H1 (cell line): ENCODE measurements around the gene NTN5. TPM values are rescaled to one million over a fixed set of nuclear protein-coding genes. Genes with fewer than 3 reads are reported as not detected.
"Not testable (repeated sequence)": the region's sequence is repeated elsewhere in the genome, so short reads cannot be mapped to it uniquely, and the experiment has no call there.

Source experiments
- CTCF ChIA-PET: fragments of 300-600 bp; sonication (Branson Sonifier 250); formaldehyde crosslinking; loops from one replicate; lab custom pipeline; 2021; ENCODE audit not compliant: partially characterized antibody; lab: Charles Lee
- POLR2A ChIA-PET: fragments of 300-600 bp; sonication (Branson Sonifier 250); formaldehyde crosslinking; loops from one replicate; lab custom pipeline; 2021; ENCODE audit warnings: inconsistent platforms; ENCODE audit not compliant: partially characterized antibody; lab: Charles Lee
- DNase-seq, 2 experiments: peaks; one replicate each; pipeline versions ENCODE4 v3.0.0 to v3.0.0-alpha.2; 2010 to 2022; ENCODE audit warnings: low spot score in 2 of 2, low read depth in 1 of 2, mixed read lengths in 1 of 2
- FAIRE-seq: peaks from 2 replicates; lab custom pipeline; 2011; peaks lifted over from hg19 to GRCh38; lab: Jason Lieb, UNC
- H2AFZ ChIP-seq: 2 replicates; pipeline ENCODE4 v1.8.1; 2012; ENCODE audit warnings: low read length, inconsistent platforms
- H2AK5ac ChIP-seq: 2 replicates; pipeline ENCODE4 v1.6.1; 2013; ENCODE audit warnings: low read depth, low read length
- H2BK120ac ChIP-seq: replicated peaks from 2 replicates; pipeline ENCODE3; 2013; ENCODE audit warnings: low read depth, low read length, inconsistent platforms
- H2BK12ac ChIP-seq: 2 replicates; pipeline ENCODE4 v1.6.1; 2013; ENCODE audit warnings: low read depth, low read length
- H2BK15ac ChIP-seq: 2 replicates; pipeline ENCODE4 v1.6.1; 2013; ENCODE audit warnings: low read length
- H2BK20ac ChIP-seq: 2 replicates; pipeline ENCODE4 v1.6.1; 2013; ENCODE audit warnings: low read length
- H2BK5ac ChIP-seq: 2 replicates; pipeline ENCODE4 v1.6.1; 2013; ENCODE audit warnings: low read depth, low read length
- H3K14ac ChIP-seq: 2 replicates; pipeline ENCODE4 v1.6.1; 2013; ENCODE audit warnings: inconsistent platforms; ENCODE audit not compliant: insufficient read length
- H3K18ac ChIP-seq: 2 replicates; pipeline ENCODE4 v1.6.1; 2013; ENCODE audit warnings: low read length; ENCODE audit errors: extremely low read depth
- H3K23ac ChIP-seq: 2 replicates; pipeline ENCODE4 v1.6.1; 2013; ENCODE audit warnings: inconsistent platforms; ENCODE audit not compliant: insufficient read length
- H3K23me2 ChIP-seq: 2 replicates; pipeline ENCODE4 v1.6.1; 2013; ENCODE audit warnings: low read depth, low read length
- H3K27ac ChIP-seq: 2 replicates; pipeline ENCODE4 v1.6.1; 2011; ENCODE audit warnings: low read depth, low read length, inconsistent platforms
- H3K27me3 ChIP-seq, 4 experiments: replicated peaks in 1 of 4; 1 replicate in 1 of 4; 2 replicates in 3 of 4; pipeline versions ENCODE4 v1.6.1 to v1.8.1; 2011 to 2013; ENCODE audit warnings: low read length in 3 of 4, mild to moderate bottlenecking in 3 of 4, inconsistent platforms in 2 of 4, mixed read lengths in 2 of 4, moderate library complexity in 1 of 4; ENCODE audit not compliant: control insufficient read depth in 3 of 4, insufficient read depth in 3 of 4; ENCODE audit errors: extremely low read depth in 1 of 4
- H3K36me3 ChIP-seq, 4 experiments: 2 replicates each; pipeline versions ENCODE4 v1.6.1 to v1.8.1; 2011 to 2013; ENCODE audit warnings: mild to moderate bottlenecking in 4 of 4, low read length in 3 of 4, moderate library complexity in 2 of 4, control low read depth in 1 of 4, inconsistent platforms in 1 of 4; ENCODE audit not compliant: insufficient read depth in 4 of 4, control insufficient read depth in 2 of 4
- H3K4ac ChIP-seq: replicated peaks from 2 replicates; pipeline ENCODE3; 2013; ENCODE audit warnings: low read length, low read depth, mixed read lengths, inconsistent platforms; ENCODE audit not compliant: insufficient read length
- H3K4me1 ChIP-seq, 4 experiments: replicated peaks in 1 of 4; 1 replicate in 1 of 4; 2 replicates in 3 of 4; pipeline versions ENCODE4 v1.6.1 to v1.8.1; 2011 to 2013; ENCODE audit warnings: low read length in 3 of 4, inconsistent platforms in 2 of 4, mixed read lengths in 1 of 4; ENCODE audit not compliant: insufficient read depth in 4 of 4, control insufficient read depth in 3 of 4
- H3K4me2 ChIP-seq, 2 experiments: 2 replicates each; pipeline versions ENCODE4 v1.6.1 to v1.8.1; 2011 to 2013; ENCODE audit warnings: low read depth in 2 of 2, low read length in 2 of 2, control low read depth in 1 of 2, inconsistent platforms in 1 of 2, mild to moderate bottlenecking in 1 of 2; ENCODE audit not compliant: insufficient read depth in 1 of 2
- H3K4me3 ChIP-seq, 4 experiments: fragments of 200-600, 300-600 bp in 1 of 4; sonication (generic), shearing (Covaris generic), sonication (Bioruptor Twin) in 1 of 4; 2 replicates each; pipeline versions ENCODE4 v1.5.1 to v1.8.1; 2011 to 2016; ENCODE audit warnings: low read length in 4 of 4, low read depth in 3 of 4, control low read depth in 2 of 4, inconsistent platforms in 2 of 4, mild to moderate bottlenecking in 2 of 4, mixed read lengths in 1 of 4, moderate library complexity in 1 of 4; ENCODE audit not compliant: insufficient read depth in 2 of 4; ENCODE audit errors: extremely low read depth in 1 of 4
- H3K56ac ChIP-seq: replicated peaks from 2 replicates; pipeline ENCODE3; 2013; ENCODE audit warnings: low read depth, mild to moderate bottlenecking, mixed read lengths, low read length, inconsistent platforms; ENCODE audit not compliant: insufficient read length
- H3K79me1 ChIP-seq: 2 replicates; pipeline ENCODE4 v1.6.1; 2013; ENCODE audit warnings: low read depth, low read length, control low read depth
- H3K79me2 ChIP-seq, 2 experiments: 2 replicates each; pipeline versions ENCODE4 v1.6.1 to v1.8.1; 2012 to 2013; ENCODE audit warnings: low read length in 2 of 2, mild to moderate bottlenecking in 2 of 2, inconsistent platforms in 1 of 2; ENCODE audit not compliant: insufficient read depth in 2 of 2, control insufficient read depth in 1 of 2
- H3K9ac ChIP-seq, 4 experiments: replicated peaks in 1 of 4; 1 replicate in 1 of 4; 2 replicates in 3 of 4; pipeline versions ENCODE4 v1.6.1 to v1.8.1; 2011 to 2013; ENCODE audit warnings: low read depth in 3 of 4, low read length in 3 of 4, control low read depth in 2 of 4, mild to moderate bottlenecking in 2 of 4, moderate library complexity in 2 of 4, inconsistent platforms in 1 of 4; ENCODE audit errors: extremely low read depth in 1 of 4
- H3K9me3 ChIP-seq, 2 experiments: 2 replicates each; pipeline versions ENCODE4 v1.6.1 to v1.8.1; 2012 to 2013; ENCODE audit warnings: mild to moderate bottlenecking in 2 of 2, moderate library complexity in 2 of 2, control low read depth in 1 of 2, inconsistent platforms in 1 of 2, low read depth in 1 of 2, low read length in 1 of 2, mixed read lengths in 1 of 2; ENCODE audit not compliant: insufficient read depth in 2 of 2
- H4K20me1 ChIP-seq, 2 experiments: replicated peaks in 1 of 2; 2 replicates each; pipeline versions ENCODE3 to v1.8.1; 2011 to 2013; ENCODE audit warnings: inconsistent platforms in 2 of 2, low read length in 2 of 2, mild to moderate bottlenecking in 1 of 2; ENCODE audit not compliant: insufficient read depth in 2 of 2, control insufficient read depth in 1 of 2
- H4K5ac ChIP-seq: 2 replicates; pipeline ENCODE4 v1.6.1; 2013; ENCODE audit warnings: low read length, low read depth, mixed read lengths, inconsistent platforms; ENCODE audit not compliant: insufficient read length
- H4K8ac ChIP-seq: 2 replicates; pipeline ENCODE4 v1.8.0; 2013; ENCODE audit warnings: mild to moderate bottlenecking, moderate library complexity, low read length, inconsistent platforms; ENCODE audit not compliant: insufficient read depth; ENCODE audit errors: extremely low read depth
- H4K91ac ChIP-seq: replicated peaks from 2 replicates; pipeline ENCODE3; 2013; ENCODE audit warnings: low read length, mixed read lengths, inconsistent platforms; ENCODE audit not compliant: insufficient read length
- MAX ChIP-seq: IDR thresholded peaks from 2 replicates; pipeline ENCODE4 v1.6.1; 2012; ENCODE audit warnings: inconsistent platforms
- NRF1 ChIP-seq: IDR thresholded peaks from 2 replicates; pipeline ENCODE4 v1.6.1; 2011; ENCODE audit warnings: mild to moderate bottlenecking, low read depth, low read length, improper control_type of control experiment
- WGBS, 2 experiments: shearing (Covaris generic) in 1 of 2; methylation state at CpG; one replicate each; pipeline versions ENCODE4 v1.1.6 to v1.1.7; 2013 to 2015; ENCODE audit warnings: low lambda C conversion rate in 2 of 2, mixed read lengths in 2 of 2, inconsistent platforms in 1 of 2, low coverage in 1 of 2, missing lambda C conversion rate in 1 of 2; ENCODE audit not compliant: insufficient replicate concordance in 2 of 2, insufficient coverage in 1 of 2, insufficient read length in 1 of 2; ENCODE audit errors: extremely low coverage in 1 of 2, missing lambda C conversion rate in 1 of 2; 5-methylcytosine and 5-hydroxymethylcytosine counted together
- polyA plus RNA-seq, 7 experiments: library from polyadenylated mRNA; depleted of rRNA in 3 of 7; stranded (reverse) in 5 of 7; unstranded in 2 of 7; fragments of >200 nt in 5 of 7; fragments of 200-250 nt in 2 of 7; gene quantifications; 1 replicate in 5 of 7; 2 replicates in 1 of 7; 4 replicates in 1 of 7; pipeline versions ENCODE4 v1.2.1 to v1.2.3, GENCODE V29; 2011 to 2013; ENCODE audit warnings: missing spikeins in 2 of 7, mixed read lengths in 2 of 7
- total RNA-seq: library from RNA; stranded (reverse); fragmentation: NEBNext Ultra II Directional; extraction: Animal tissue kit (Norgen Biotek cat#: 25700); gene quantifications from 2 replicates; pipeline ENCODE4 v1.2.1, GENCODE V29; 2021

The NTN5 gene
- total and polyA plus RNA-seq, 2 of the 8 experiments (the other 6 are each of a cell fraction or from before 2014, with no cell fraction given) = 0.47 to 0.85 TPM

GRCh38 chr19:48680436-48681126 is 7.8 kb upstream of the NTN5 start (continued):
- TF ChIP-seq MAX (no peak), NRF1 (no peak)

- H3K9ac ChIP-seq, H2BK120ac ChIP-seq, FAIRE-seq, CTCF ChIA-PET, H3K79me2 ChIP-seq, H3K9me3 ChIP-seq, H3K4me3 ChIP-seq, H4K91ac ChIP-seq, H3K27me3 ChIP-seq, H3K4ac ChIP-seq, H2BK5ac ChIP-seq, H3K4me2 ChIP-seq, H4K20me1 ChIP-seq, H4K8ac ChIP-seq, H3K27ac ChIP-seq, H2BK15ac ChIP-seq, H3K4me1 ChIP-seq, H3K23me2 ChIP-seq, H3K18ac ChIP-seq, H3K14ac ChIP-seq, H3K56ac ChIP-seq, H2BK20ac ChIP-seq, H2BK12ac ChIP-seq, DNase-seq, H4K5ac ChIP-seq, H3K36me3 ChIP-seq, H2AFZ ChIP-seq, H3K23ac ChIP-seq, H2AK5ac ChIP-seq, H3K79me1 ChIP-seq: not testable (repeated sequence)
- POLR2A ChIA-PET = interaction anchor here (3.9 kb wide), 1 partner anchor 16 kb away, joined by 18 read pairs; the partner anchor contains the start of gene FUT2
- WGBS, 2 experiments = 96% methylated on average over 12 of the region's 19 CpGs; no CpG with 5 or more reads in 1 of the 2 experiments
Observed at GRCh38 chr19:48680006-48680405, 7.2 kb upstream of the NTN5 start.
